IPS-15b (cell line): ENCODE measurements around the gene PPP1R37.

Experiments
- H3K27me3 ChIP-seq: one replicate; pipeline ENCODE4 v1.6.1; 2013; ENCODE audit warnings: low read length; ENCODE audit not compliant: control insufficient read depth, insufficient read depth
- H3K36me3 ChIP-seq: one replicate; pipeline ENCODE4 v1.6.1; 2013; ENCODE audit warnings: low read length; ENCODE audit not compliant: control insufficient read depth, insufficient read depth
- H3K4me1 ChIP-seq: one replicate; pipeline ENCODE4 v1.6.1; 2013; ENCODE audit warnings: mild to moderate bottlenecking, low read length; ENCODE audit not compliant: control insufficient read depth, insufficient read depth
- H3K4me3 ChIP-seq: one replicate; pipeline ENCODE4 v1.5.1; 2013; ENCODE audit warnings: low read depth, low read length
- H3K9ac ChIP-seq: one replicate; pipeline ENCODE4 v1.6.1; 2013; ENCODE audit warnings: low read depth, mild to moderate bottlenecking, low read length
- H3K9me3 ChIP-seq: one replicate; pipeline ENCODE4 v1.6.1; 2013; ENCODE audit warnings: mild to moderate bottlenecking, low read length; ENCODE audit not compliant: control insufficient read depth, insufficient read depth

Gene PPP1R37

DNA sequence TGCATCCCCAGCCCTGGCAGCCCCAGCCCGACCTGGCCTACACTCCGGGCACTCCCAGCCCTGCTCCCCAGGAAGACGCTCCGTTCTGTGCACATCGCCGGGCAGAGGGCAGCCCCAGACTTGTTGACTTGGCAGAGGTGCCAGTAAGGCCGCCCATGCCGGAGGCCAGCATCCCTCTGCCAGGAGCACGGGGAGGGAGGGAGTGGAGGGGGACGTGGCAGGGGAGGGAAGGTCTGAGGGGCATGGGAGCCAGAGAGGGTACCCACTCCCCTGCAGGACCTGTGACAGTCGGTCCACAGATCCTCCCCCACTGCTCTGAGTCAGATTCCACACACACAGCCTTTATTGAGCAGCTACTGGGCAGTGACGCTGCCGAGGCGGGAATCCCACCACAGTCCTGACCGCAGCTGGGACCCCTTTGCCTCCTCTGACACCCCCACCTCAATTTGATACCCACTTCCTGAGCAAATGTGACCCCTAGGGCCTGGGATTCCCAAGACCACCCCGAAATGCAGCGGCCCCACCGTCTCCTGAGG lies 69.7 kb downstream of the PPP1R37 start:
- no peak overlapping the region for H3K9ac ChIP-seq
- peaks cover 2% of the 10 kb centered on the region for H3K4me1 ChIP-seq

DNA sequence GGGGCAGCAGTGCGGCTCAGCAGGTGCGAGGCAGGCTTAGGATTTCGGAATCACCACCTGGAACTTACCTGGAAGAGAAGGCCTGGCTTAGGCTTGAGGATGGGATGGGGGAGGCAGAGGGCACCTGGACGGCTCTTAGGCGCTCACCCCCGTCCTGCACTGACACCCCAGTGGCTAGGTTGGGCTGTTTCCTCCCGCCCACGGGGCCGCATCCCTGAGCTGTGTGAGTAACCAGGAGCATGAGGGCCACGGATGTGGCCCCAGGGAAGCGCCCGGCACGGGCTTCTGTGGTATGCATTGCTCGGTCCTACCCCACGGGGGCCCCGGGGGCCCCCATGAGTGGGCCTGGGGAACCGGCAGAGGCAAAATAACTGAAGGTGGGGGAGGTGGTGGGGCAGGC lies 70.2 kb downstream of the PPP1R37 start:
- H3K4me3 ChIP-seq = no peak overlapping the region
- no peak overlapping the region for H3K9ac ChIP-seq
- H3K9me3 ChIP-seq = no peaks in the 10 kb centered on the region
- H3K4me1 ChIP-seq = peaks cover 2% of the 10 kb centered on the region
- H3K36me3 ChIP-seq = no peaks in the 10 kb centered on the region
- H3K27me3 ChIP-seq = no peaks in the 10 kb centered on the region

More for the DNA sequence above, 69.7 kb downstream of the PPP1R37 start:
- Histone ChIP-seq H3K36me3 (no peaks in the 10 kb centered on the region), H3K27me3 (no peaks in the 10 kb centered on the region), H3K4me3 (no peak overlapping the region), H3K9me3 (no peaks in the 10 kb centered on the region)

- Histone ChIP-seq H3K4me1 (peaks cover 2% of the 10 kb centered on the region), H3K36me3 (no peaks in the 10 kb centered on the region), H3K9me3 (no peaks in the 10 kb centered on the region), H3K27me3 (no peaks in the 10 kb centered on the region), H3K9ac (peak overlapping the region; percentile 24), H3K4me3 (no peak overlapping the region)
Measured at GRCh38 chr19:45163751-45164460, 70.9 kb downstream of the PPP1R37 start.

- Histone ChIP-seq H3K9me3 (no peaks in the 10 kb centered on the region), H3K4me3 (no peak overlapping the region), H3K4me1 (peaks cover 2% of the 10 kb centered on the region), H3K27me3 (no peaks in the 10 kb centered on the region), H3K9ac (peak overlapping the region; percentile 24), H3K36me3 (no peaks in the 10 kb centered on the region)
Measured at GRCh38 chr19:45164577-45165335, 71.8 kb downstream of the PPP1R37 start.

- no peaks in the 10 kb centered on the region for H3K27me3 ChIP-seq
- no peaks in the 10 kb centered on the region for H3K36me3 ChIP-seq
- peaks cover 2% of the 10 kb centered on the region for H3K4me1 ChIP-seq
- no peak overlapping the region for H3K4me3 ChIP-seq
- H3K9ac ChIP-seq = no peak overlapping the region
- no peaks in the 10 kb centered on the region for H3K9me3 ChIP-seq
Measured at GRCh38 chr19:45166723-45167252, 73.8 kb downstream of the PPP1R37 start.

DNA sequence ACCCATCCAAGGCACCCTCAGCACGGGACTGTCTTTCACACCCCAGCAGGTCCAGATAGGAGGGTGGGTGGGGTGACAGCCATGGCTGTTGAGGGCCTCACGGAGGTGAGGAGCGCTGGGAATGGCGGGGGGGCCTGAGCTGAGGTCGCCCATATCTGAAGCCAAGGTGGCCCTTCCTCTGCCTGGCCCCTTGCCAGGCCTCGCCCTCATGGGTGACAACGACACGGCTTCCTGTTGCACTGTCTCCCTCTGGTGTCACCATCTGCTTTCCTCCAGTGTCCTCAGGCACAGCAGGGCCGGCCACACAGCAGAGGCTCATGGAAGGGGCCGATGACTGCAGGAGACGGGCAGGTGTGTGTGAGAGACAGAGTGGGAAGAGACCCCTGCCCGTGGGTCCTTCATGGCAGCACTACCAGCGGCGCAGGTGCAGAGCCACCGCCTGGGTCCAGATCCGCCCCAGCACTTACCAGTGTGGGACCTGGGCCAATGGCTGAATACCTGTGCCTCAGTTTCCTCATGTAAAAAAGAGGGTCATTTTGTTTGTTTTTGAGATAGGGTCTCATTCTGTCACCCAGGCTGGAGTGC lies 75.9 kb downstream of the PPP1R37 start:
- H3K9me3 ChIP-seq = no peaks in the 10 kb centered on the region
- H3K27me3 ChIP-seq = no peaks in the 10 kb centered on the region
- peaks cover 2% of the 10 kb centered on the region for H3K4me1 ChIP-seq
- H3K4me3 ChIP-seq = no peak overlapping the region
- H3K9ac ChIP-seq = no peak overlapping the region
- H3K36me3 ChIP-seq = no peaks in the 10 kb centered on the region

DNA sequence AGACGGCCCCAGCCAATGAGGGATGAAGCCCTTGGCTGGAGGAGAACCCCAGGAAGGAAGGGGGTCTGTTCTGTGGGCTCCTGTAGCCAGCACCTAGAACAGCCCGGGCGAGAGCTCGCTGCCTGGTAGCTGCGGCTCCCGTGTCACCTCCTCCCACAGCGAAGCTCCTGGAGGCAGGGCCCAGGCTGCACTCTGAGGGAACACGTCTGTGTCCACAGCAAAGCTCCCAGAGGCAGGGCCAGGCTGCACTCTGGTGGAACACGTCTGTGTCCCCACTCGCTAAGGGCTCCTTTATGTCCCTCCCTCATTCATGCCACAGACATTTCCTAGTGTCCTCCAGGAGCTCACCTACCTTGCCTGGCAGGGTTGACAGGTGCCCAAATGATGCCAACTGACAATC lies 76.6 kb downstream of the PPP1R37 start:
- H3K27me3 ChIP-seq = no peaks in the 10 kb centered on the region
- H3K9ac ChIP-seq = no peak overlapping the region
- H3K36me3 ChIP-seq = no peaks in the 10 kb centered on the region
- H3K4me3 ChIP-seq = no peak overlapping the region
- no peaks in the 10 kb centered on the region for H3K4me1 ChIP-seq
- no peaks in the 10 kb centered on the region for H3K9me3 ChIP-seq

DNA sequence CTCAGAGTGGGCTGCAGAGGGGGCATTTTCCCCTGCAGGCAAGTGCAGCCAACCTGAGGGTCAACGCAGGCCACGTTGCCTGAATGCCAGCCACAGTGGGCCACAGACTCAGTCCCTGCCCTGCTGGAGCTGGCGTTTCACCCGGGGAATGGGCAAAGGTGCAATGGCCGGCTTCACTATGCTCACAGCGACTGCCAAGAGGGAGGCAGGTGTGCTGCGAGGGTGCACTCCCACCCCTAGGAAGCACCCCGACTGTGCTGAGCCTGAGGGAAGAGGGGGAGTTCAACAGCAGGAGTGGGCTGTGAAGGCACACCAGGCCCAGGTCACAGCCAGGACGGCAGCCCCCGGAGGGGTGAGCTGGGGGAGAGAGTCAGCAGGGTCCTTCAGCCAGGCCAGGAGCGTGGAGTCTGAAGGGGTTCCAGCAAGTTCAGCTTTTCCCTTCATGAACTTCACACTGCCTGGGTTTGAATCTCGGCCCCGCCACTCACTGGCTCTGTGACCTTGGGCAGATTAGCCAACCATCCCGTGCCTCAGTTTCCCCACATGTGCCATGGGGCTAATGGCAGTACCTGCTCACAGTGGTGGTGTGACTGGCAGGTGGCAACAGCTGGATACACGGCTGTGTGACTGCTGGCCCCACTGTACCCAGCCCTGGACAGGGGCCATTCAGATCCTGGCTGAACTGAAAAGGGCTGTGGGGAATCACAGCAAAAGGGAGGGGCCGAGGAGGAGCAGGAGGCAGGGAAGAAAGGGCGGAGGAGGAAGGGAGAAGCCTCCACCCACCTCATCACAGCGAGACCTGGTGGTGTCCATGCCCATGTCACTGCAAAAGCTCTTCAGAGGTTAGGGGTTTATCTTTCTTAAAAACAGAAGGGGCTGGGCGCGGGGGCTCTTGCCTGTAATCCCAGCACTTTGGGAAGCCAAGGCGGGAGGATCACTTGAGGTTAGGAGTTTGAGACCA lies 77.4 kb downstream of the PPP1R37 start:
- Histone ChIP-seq H3K27me3 (no peaks in the 10 kb centered on the region), H3K9me3 (no peaks in the 10 kb centered on the region), H3K4me1 (no peaks in the 10 kb centered on the region), H3K36me3 (no peaks in the 10 kb centered on the region), H3K9ac (no peak overlapping the region), H3K4me3 (no peak overlapping the region)

DNA sequence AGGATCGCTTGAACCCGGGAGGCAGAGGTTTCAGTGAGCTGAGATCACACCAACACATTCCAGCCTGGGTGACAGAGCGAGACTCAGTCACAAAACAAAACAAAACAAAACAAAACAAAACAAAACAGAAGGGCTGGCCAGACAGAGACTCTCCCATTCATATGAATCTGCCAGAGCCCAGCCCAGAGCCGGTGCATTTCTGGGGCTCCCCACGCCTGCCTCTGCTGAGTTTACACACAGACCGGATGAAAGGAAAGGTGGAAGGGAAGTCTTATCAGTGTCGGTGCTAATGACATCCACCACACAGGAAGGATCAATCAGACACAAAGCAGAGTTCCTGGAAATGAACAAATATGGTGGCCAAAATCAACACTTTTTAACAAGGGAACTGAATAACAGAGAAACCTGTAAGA lies 78.2 kb downstream of the PPP1R37 start:
- H3K4me1 ChIP-seq = no peaks in the 10 kb centered on the region
- H3K27me3 ChIP-seq = no peaks in the 10 kb centered on the region
- H3K9ac ChIP-seq = no peak overlapping the region
- no peaks in the 10 kb centered on the region for H3K36me3 ChIP-seq
- H3K4me3 ChIP-seq = no peak overlapping the region
- no peaks in the 10 kb centered on the region for H3K9me3 ChIP-seq

DNA sequence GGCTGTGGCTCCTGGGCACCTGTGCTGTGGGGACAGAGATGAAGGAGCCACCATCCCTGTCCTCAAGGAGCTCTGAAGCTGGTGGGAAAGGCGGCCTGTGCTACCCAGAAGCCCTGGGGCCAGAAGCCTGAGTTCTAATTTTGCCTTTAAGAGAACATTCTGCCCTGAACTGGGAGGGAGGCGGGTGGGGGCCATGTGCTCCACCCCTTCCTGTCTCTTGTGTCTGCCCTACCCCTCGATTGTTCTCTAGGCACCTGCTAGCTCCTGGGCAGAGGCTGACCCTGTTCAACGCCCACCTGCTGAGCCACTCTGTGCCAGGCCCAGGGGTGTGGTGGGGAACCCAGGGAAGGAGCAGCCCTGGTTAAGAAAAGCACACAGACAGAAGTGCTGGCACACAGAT lies 79.2 kb downstream of the PPP1R37 start:
- Histone ChIP-seq H3K27me3 (no peaks in the 10 kb centered on the region), H3K36me3 (no peaks in the 10 kb centered on the region), H3K9ac (no peak overlapping the region), H3K9me3 (no peaks in the 10 kb centered on the region), H3K4me1 (no peaks in the 10 kb centered on the region), H3K4me3 (no peak overlapping the region)
